Breast epithelium (tissue), 3 donors: ENCODE results near the gene GON7.

ENCODE experiments used
- POLR2A ChIP-seq: fragments of 450-650 bp; IDR thresholded peaks from one replicate; pipeline ENCODE4 v1.6.1; 2016; ENCODE audit warnings: antibody characterized with exemption, mild to moderate bottlenecking, moderate library complexity
- TF ChIP-seq, protein P1 (sequence below), 3 donors: fragments of 450-650 bp; IDR thresholded peaks; one replicate each; pipeline ENCODE4 v1.5.1; 2016 to 2017; ENCODE audit warnings: antibody characterized with exemption in 3 of 3, mild to moderate bottlenecking in 3 of 3, moderate library complexity in 3 of 3

GRCh38 chr14:93214598-93214997 lies 7.7 kb upstream of the GON7 start:
- TF ChIP-seq, protein P1, sequence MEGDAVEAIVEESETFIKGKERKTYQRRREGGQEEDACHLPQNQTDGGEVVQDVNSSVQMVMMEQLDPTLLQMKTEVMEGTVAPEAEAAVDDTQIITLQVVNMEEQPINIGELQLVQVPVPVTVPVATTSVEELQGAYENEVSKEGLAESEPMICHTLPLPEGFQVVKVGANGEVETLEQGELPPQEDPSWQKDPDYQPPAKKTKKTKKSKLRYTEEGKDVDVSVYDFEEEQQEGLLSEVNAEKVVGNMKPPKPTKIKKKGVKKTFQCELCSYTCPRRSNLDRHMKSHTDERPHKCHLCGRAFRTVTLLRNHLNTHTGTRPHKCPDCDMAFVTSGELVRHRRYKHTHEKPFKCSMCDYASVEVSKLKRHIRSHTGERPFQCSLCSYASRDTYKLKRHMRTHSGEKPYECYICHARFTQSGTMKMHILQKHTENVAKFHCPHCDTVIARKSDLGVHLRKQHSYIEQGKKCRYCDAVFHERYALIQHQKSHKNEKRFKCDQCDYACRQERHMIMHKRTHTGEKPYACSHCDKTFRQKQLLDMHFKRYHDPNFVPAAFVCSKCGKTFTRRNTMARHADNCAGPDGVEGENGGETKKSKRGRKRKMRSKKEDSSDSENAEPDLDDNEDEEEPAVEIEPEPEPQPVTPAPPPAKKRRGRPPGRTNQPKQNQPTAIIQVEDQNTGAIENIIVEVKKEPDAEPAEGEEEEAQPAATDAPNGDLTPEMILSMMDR (IDR thresholded peaks at IDR 0.05): no peak
- no peak for TF ChIP-seq POLR2A
